Stimulated activated CD4-positive, alpha-beta T cell treated with anti-CD3 and anti-CD28 coated beads, Interleukin-12 subunit alpha, Interleukin-12 subunit beta, amount 100 ng/mL, for 48 hours (primary cell): Measurements from ENCODE around the gene TRIM31.
"Not testable (repeated sequence)": the region's sequence is repeated elsewhere in the genome, so short reads cannot be mapped to it uniquely, and the experiment has no call there.

ENCODE experiments used
- DNase-seq, 3 donors: peaks; one replicate each; pipeline ENCODE4 v3.0.0-alpha.2; 2020; ENCODE audit warnings: low read depth in 2 of 3, low spot score in 1 of 3

The TRIM31 gene

DNA sequence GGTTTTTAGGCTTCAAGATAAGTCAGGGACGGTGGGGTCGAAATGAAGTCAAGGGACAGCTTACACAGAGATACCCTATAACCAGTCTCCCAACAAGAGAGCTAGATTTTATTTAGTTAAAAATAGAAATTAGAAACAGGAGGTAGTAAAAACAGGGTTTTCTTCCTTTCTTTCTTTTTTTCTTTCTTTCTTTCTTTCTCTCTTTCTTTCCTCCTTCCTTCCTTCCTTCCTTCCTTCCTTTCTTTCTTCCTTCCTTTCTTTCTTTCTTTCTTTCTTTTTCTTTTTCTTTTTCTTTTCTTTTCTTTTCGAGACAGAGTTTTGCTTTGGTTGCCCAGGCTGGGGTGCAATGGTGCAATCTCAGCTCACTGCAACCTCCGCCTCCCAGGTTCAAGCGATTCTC lies 5.8 kb upstream of the TRIM31 start:
- DNase-seq: not testable (repeated sequence)

DNA sequence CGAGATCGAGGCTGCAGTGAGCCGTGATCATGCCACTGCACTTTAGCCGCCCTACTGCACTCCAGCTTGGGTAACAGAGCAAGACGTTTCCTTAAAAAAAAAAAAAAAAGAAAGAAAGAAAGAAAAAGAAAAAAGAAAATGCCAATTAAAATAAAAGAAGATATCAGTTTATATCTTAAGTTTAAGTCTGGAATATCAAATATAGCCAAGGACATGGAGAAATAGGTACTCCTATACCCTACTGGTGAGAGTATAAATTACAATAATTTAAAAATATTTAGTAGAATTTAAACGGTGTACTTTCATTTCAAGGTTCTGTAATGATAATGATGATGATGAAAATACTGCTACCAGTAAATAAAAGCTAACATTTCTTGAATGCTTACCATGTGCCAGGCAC lies 3.8 kb upstream of the TRIM31 start:
- no peak for DNase-seq

DNA sequence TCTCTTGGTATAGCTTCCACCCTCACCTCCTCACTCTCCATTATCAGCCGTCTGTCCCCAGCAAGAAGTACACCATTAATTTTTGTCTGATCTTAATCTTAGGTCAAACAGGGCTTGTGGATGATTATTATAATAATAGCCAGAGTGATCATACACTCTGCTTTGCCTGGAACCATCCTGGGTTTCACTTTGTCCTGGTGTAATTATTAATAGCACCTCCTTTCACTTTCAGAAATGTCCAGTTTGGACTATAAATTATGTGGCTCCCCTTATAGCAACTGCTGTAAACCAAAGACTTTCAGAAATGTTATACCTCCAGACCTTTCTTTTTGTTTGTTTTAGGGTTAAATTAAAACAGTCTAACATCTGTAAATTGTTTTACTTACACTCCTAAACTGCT lies 951 bp upstream of the TRIM31 start:
- DNase-seq: no peak

DNA sequence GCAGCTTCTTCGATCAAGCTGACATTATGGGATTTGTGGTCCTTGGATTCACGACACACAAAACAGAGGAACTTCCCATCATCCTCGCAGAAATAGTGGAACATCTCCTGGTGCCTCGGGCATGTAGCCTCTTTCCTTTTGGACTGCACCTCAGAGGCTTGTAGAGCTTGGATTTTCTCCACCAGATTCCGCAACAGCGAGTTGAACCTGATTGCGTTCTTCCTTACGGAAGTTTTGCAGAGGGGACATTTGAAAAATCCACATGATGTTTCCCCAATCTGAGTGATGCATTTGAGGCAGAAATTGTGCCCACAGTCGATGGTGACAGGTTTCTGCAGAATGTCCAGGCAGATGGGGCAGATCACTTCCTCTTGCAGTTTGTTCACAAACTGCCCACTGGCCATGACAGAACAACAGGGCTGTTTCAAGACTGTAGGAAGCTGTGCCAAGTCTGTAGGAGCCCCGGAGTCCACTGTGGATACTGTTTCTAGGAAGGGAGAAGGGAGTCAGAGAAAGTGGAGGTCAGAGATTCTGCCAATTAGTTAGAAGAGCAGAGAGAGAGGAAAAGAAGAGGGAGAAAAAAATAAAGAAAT lies 392 bp downstream of the TRIM31 start:
- no peak for DNase-seq

DNA sequence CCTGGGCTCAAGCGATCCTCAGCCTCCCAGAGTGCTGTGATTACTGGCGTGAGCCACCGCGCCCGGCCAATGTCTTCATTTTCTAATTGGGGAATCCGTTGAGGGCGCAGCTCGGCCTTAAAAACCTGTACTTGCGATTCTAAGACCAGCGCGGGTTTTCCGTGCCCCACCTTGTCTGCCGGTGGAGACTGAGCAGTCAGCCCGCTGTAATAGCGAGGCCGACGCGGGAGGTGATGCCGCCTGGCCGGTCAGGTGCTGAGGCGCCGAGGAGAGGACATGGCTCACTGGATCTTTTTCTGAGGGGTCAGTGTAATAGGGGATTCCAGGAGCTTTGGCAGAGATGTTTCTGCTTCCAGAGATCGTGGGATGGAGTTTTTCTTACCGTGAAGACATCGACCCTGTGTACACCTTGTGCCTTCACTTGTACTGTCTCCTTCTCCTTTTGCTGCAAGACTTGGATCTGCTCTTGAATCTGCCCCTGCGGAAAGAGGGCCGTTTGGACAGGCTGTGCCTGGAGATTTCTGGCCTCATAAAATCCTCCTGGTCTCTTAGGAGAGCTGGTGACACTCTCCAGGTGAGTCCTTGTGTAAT lies 1.5 kb downstream of the TRIM31 start:
- no peak for DNase-seq

DNA sequence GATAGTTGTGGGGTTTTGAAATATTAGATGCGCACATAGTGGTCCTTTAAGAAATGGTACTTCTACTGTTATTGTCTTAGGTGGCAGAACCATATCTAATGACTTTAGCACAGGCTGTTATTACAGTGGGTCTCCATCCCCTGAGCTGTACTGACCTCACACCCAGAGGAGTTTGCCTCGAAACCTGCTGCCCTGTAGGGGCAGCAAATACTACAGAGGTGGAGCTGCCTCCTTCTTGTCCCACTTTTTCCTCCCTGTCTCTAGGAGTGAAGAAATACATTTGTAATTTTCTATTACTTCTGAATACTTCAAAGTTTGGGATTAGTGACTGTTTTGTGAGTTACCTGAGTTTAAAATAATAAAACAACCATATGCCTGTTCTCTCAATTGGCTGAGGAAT lies 8.2 kb downstream of the TRIM31 start:
- no peak for DNase-seq

DNA sequence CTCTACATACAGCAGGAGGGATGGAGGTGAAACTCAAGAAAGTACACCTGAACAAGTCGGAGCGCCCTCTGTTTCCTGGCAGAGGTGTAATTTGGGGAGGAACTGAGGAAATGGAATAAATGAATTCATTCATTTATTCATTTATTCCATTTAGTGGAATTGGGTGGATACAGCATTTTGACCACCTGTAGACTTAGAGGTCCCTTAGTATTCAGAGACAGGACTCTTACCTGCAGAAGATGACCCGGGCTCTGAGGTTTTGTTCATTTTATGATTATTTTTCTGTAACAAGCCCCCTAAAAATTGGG lies 9.1 kb downstream of the TRIM31 start:
- no peak for DNase-seq

DNA sequence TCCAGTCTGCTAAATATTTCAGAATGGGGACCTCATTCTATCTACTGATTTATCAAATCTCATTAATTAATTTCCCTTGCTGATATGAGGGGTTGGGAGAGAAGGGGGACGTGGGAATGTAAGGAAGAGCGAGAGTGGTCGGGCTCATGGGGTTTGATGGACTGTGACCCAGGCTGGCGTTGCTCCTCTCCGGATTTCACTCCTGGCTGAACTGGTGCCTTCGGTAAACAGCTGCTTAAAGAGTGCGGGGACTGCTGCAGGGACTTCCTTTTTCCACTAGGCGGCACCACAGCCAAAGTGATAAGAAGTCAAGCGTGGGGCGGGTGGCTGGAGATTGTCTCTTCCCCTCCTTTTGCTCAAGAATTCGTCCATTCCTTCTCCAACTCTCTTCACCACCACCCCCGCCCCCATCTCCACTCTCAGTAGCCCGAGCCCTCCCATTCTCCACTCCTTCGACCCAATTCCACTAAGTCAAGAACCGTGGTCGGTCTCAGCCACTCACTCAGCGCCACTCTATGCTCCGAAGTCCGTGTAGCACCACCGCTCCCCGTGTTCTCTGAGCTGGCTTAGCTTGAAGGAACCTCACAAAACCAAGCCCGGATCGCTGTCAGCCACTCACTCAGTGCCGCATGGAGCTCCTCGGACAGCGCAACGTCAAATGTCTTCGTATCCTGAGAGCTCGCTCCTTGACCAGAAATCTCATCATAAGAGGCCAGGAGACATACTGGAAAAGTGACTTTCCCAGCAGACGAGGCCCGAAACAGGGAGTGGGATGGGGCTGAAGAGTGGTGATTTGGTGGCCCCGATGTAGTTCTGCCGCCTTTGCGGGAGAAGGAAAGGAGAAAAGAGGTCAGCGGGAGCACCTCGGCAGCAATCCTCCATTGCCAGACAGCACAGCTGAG lies 9.7 kb downstream of the TRIM31 start:
- DNase-seq: peak; percentile 75 to 87 (median 77)

DNA sequence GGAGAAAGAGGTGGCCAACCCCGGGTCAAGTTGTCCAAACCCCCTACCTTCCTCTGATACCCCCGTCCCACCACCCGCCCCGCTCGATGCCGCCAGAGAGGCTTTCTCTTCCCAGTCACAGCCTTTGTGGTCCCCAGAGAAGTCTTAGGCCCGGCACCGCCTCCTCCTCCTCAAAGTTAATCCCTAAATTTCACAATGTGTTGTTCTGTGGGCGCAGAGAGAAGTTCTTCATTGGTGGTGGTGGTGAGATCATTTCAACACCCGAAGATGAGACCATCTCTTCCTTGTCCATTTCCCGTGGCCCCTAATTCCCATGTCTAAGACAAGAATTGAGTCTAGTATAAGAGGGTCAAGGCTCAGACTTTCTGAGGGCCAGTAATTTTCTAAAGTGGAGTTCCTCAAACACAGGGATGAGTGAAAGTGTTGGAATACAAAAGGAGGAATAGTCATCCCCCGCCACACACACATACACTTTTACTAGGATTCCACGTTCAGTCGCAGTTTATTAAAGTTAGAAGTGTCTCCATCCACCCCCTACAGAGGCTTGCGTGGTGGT lies 10.4 kb downstream of the TRIM31 start:
- no peak for DNase-seq

DNA sequence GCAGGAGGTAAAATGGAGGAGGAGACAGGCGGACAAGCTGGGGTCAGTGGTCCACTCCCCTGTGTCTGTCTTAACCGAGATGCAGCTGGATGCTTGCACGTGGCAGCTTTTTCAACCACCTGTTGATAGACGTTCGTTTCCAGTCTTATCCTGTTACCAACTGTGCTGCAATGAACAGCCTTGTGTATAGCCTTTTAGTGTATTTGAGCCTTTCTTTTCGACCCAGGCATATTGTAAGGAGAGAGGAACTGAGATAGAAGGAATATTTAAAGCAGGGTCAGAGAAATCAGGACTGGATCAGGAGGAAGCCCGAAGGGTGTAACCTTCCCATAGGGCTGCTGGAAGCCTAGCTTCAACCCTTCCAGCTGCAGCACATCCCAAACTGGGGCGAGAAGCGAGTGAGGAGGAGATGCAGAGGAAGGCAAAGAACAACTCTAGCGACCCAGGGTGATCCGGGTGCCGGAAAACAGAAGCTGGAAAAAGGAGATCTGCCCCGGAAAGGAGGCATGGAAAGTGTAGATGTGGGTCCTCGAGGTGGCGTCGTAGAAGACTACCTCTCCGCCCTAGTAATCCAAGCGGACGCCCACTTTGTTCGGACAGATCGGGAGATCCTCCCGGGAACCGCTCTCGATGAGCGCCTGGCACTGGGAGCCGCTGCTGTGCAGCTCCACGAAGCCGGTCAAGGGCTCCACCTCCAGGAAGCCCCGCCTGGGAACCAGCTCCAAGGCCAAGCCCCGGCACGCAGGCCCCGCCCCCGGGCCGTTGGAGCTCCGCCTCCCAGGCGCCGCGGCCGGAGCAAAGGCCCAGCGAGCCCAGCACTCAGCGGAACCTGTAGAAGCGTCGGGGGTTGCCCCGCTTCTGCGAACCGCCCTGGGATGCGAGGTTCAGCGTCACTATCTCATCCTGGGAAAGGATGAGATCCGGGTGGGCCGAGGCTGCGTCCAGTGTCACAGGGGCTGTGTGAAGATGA lies 11.2 kb downstream of the TRIM31 start:
- DNase-seq: peak; percentile 38 to 78 (median 53)

DNA sequence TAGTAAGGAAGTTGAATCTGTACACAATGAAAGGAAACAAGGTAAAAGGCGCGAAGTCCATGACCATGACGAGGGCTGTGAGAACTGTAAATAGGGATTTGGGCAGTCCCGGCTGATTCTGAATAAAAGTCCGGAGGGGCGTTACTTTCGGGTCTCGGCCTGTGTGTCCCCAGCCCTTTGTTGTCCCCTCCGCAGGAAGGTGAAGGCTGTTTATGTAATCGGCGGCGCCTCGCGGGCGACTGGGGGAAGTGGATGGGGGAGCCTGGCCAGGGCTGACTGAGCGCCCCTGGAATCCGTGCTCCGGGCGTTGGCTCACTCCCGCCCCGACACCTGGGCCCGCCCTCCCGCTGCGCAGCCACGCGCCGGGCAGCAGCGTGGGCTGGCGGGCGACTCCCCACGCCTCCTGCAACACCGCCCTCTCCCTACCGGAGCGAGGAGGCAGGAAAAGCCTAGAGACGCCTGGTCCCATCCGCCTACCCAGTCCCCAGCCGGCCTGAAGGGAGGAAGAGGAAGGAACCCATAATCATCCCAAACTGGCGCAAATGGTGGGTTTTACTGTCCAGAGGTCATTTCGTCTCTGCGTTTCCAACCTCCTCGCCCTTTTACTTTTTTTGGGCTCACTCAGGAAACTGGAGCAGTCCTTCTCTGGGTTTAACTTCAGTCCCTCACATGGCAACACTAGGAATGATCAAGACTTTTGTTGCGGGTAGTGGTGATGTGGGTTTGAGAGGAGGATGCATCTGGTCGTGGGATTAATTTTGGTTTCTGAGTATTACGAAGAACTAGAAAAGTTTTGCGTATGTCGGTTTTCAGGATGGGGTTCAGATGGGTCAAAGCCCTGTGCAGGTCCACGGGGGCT lies 12.1 kb downstream of the TRIM31 start:
- no peak for DNase-seq

DNA sequence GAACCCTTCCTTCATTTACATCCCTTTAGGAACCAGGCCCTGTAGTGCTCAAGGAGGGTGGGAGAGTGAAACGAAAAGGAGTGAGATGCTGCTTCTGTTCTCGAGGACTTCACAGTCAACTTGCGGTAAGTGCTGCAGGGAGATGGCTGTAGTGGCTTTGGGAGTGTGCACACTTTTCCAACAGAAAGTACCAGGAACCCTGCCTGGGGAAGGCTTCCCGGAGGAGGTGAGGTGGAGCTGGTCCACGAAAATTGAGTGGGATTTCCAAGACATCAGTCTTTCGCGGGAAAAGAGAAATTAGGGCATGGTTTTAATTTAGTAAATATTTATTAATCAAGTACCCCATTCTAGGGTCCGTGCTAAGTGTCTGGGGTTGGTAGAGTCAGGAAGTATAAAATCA lies 12.7 kb downstream of the TRIM31 start:
- DNase-seq: no peak

DNA sequence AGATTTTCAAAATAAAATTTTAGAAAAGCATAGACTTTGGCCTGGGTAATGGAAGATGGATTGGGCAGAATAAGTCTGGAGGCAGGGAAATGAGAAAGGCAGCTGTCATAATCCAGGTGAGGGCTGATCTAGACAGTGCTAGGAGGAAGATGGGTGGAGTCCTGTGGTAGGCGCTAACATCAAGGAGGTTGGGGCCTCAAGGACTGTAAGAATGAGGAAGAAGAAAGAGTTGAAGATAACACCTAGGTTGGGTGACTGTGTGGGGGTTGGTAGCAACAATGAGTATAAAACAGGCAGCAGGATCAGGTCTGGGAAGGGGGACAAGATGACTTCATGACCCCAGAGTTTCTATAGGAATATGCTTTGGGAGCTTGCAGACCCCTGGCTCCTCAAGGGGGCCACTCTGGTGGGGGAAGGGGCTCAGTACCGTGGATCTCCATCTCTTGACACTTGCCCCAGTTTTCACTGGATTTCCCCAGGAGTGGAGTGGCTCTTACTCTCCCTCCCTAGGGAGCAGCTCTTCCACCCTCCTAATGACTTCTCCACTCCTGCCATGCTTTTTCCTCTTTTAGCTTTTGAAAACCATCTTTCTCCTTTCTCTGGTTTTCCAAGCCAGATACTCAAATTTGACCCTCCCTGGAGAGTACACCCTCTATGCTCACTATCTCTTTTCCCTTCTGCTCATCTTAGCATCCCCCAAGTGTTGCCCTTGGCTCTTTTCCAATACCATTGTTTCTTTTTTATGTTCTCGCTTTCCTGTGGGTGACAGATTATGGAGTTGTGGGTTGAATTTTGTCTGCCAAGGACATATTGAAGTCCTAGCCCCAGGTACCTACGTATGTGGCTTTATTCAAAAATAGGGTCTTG lies 14.8 kb downstream of the TRIM31 start:
- DNase-seq: no peak

DNA sequence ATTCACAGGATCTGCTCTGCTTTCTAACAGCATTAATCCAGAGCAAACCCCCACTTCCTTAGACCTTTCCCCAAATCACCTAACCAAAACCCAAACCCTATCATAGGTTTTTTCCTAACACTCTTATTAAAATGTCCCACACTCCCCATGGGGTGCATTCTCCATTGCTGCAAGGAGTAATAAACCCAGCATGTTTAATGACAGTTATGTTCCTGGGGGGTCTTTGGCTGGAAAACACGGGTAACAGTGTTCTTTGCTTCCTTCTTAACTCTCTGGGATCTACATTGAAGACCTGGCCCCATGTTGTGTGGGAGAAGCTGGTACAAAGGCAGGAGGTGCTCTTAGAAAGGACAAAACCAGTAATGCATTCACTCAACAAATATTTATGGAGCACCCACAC lies 16.1 kb downstream of the TRIM31 start:
- no peak for DNase-seq

DNA sequence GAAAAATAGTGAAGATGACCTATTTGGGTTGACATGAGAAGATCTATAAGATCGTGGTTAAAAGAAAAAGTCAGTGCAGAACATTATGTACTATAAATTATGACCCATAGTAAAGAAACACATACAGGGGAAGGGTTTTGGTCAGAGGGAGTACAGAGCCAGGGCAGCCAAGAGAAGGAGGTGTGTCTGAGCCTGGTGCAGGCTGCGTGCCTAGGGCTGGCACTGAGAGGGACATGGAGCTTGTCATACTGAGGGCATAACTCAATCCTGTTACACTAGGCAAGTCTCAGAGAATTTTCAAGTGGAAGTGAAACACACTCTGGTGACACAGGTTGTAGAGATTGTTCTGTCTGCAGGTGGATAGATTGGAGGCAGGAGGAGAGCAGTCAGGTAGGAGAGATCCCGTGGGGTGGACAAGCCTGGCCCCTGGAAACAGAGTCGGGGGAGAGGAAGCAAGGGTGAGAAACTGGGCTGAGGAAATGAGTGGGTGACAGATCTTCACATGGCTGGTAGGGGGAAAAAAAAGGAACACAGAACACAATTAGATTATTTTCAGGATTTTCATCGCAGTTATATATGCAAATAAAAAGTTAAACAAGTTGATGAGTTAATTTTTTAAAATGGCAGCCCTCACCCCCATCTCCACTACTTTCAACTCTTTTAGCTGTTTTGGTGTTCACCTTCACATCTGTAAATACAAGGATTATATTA lies 18.8 kb downstream of the TRIM31 start:
- DNase-seq: no peak

DNA sequence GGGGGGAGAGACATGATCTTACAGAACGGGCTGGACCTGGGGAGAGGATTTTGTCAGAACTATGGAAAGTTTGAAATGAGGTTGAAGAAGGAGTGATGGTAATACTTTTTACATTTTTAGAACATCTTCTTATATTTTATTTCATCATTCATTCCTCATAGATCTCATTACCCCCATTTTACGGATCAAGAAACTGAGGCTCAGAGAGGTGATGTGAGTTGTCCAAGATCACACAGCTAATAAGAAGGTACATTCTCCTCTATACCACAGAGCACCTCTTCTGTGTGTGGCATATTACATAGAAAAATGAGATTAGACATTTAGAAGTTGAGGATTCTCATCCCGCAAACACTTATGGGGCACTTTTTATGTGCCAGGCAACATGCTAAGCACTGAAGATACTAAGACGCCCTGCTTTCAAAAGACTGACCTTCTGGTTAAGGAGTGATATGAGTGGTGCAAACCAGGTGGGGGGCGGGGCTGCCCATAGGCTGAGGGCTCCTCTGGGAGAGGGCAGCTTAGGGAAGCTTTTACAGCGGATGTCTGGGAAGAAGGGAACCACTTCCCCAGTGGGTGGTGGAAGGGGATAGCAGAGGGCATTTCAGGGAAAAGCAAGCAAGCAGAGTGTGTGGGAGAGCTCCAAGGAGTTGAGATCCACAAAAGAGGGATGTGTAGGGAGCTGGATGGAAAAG lies 19.9 kb downstream of the TRIM31 start:
- DNase-seq: no peak

DNA sequence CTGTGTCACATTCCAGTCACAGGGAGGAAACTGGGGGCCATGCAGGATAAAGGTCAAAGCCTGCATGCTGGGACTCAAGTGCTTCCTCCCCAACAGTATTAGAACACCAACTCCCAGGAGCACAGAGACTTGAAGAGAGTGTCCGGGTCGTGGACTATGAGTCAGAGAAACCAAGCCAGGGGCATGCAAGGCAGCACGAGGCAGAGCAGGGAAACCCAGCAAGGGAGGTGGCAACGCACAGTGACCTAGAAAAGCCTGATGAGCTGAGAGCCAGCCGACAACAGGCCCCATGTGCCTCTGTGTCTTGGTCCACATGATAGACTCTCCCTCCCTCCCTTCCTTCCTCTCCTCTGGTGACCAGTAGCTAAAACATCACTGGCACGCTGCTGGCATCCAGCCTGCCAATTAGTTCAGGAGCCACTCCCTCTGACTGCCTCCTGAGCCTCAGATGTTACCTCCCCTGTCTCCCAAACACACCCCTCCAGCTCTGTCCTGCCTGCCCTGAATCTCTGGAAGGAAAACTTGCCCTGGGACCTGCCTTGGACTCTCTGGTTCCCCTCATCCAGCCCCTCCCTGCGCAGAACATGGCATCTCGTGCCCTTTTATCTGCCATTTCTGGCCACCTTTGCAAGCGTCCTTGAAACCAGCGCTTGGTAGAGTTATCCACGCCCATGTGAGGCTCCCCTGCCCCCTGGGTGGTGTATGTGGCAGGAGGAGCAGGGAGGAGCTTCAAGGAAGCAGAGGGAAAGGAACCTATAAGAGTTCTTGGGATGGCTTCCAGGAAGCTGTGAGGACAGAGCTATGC lies 21.1 kb downstream of the TRIM31 start:
- DNase-seq: no peak
